ENCODE measurements around the gene MAP1LC3B2.
A peak's percentile ranks its signal among the peaks of the same experiment; 100 is the strongest.

MAP1LC3B2 gene

DNA sequence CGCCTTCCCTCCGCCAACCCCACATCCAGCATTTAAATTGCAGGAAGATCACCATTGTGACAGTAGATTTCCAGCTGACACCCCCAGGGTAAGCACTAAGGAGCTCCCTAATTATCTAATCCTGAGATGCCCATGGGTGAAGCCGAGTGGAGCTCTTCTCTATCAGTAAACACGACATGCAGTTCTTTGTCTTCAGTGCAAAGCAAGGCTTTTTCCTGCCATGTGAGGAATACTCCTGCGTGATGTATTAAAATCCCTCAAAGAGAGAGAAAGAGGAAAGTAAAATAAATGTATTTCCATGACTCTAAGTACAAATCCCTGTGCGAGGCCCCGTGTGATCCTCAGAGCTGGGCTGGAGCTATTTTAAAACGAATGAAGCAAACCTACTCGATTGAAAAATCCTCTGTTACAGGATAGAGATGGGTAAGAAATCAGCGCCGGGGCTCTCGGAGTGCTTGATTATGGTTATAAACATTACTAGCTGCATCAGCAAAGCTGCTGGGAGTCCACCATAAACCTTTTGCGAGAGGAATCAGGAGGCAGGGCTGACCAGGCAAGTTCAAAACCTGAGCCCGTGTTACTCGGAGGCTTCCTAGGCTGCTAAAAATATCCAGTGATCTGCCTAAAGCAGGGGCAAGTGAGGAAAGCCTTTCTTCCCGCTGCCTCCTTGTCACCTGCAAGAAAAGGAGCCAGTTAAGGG, 61.5 kb downstream of the MAP1LC3B2 start:
- H3K9ac ChIP-seq, result no peak overlapping the region
- no peak overlapping the region; the same call in 1 of the 2 replicates for H3K27ac ChIP-seq
- H3K27me3 ChIP-seq, result no peaks in the 10 kb centered on the region
- no peak for TF ChIP-seq Cebpa-rat (IDR thresholded peaks at IDR 0.05)
- no peak overlapping the region for H3K4me3 ChIP-seq
- peaks cover 8% of the 10 kb centered on the region for H3K4me1 ChIP-seq
- no peaks in the 10 kb centered on the region for H4K20me1 ChIP-seq
- H3K36me3 ChIP-seq, result no peaks in the 10 kb centered on the region
- peaks cover 36% of the 10 kb centered on the region for H3K9me3 ChIP-seq
- no peak overlapping the region for H3K4me2 ChIP-seq

DNA sequence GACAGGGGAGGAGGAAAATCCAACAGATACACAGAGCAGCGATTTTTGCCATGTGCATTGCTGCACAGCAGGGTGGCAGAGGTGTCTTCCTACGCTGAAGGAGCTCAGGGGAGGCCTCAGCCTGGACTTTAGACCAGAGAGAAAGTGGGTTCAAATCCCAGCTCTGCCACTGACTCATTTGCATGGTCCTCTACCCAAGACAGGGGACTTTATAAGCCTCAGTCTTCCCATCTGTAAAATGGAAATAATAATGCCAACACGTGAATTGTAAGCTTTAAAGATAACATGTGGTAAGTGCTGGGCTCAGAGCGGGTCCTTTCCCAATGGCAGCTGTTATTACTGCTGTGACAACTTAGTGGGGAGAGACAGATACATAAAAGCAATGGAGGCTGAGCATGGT, 62.0 kb downstream of the MAP1LC3B2 start:
- peaks cover 8% of the 10 kb centered on the region for H3K4me1 ChIP-seq
- no peak overlapping the region for H3K4me2 ChIP-seq
- no peak overlapping the region for H3K27ac ChIP-seq
- H3K9me3 ChIP-seq, result peaks cover 36% of the 10 kb centered on the region
- no peaks in the 10 kb centered on the region for H3K36me3 ChIP-seq
- H3K4me3 ChIP-seq, result no peak overlapping the region
- no peaks in the 10 kb centered on the region for H3K27me3 ChIP-seq
- no peaks in the 10 kb centered on the region for H4K20me1 ChIP-seq
- no peak overlapping the region for H3K9ac ChIP-seq
- no peak for TF ChIP-seq Cebpa-rat (IDR thresholded peaks at IDR 0.05)

DNA sequence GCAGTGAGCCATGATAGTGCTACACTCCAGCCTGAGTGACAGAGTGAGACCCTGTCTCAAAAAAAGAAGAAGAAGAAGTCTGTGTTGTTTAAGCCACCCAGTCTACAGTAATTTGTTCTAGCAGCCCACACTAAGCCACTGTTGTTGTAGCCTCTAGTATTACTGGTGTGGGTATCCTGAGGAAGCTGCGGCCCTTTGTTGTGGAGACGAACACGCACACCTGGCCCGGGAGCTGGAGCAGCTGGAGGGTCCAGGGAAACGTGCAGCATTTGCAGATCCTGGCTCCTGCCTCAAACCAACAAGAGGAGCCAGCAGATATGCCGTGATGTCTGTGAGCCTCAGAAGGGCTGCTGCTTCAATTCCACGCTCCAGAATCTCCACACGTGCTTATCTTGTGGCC, 65.3 kb downstream of the MAP1LC3B2 start:
- TF ChIP-seq Cebpa-rat (IDR thresholded peaks at IDR 0.05), result no peak
- H3K4me2 ChIP-seq, result peak overlapping the region; percentile 18; the same call in 1 of the 2 replicates
- no peaks in the 10 kb centered on the region for H3K36me3 ChIP-seq
- H3K4me1 ChIP-seq, result peaks cover 25% of the 10 kb centered on the region
- H3K4me3 ChIP-seq, result no peak overlapping the region
- peaks cover 27% of the 10 kb centered on the region for H3K9me3 ChIP-seq
- H3K27me3 ChIP-seq, result no peaks in the 10 kb centered on the region
- no peak overlapping the region; the same call in 1 of the 2 replicates for H3K9ac ChIP-seq
- no peak overlapping the region for H3K27ac ChIP-seq
- no peaks in the 10 kb centered on the region for H4K20me1 ChIP-seq

DNA sequence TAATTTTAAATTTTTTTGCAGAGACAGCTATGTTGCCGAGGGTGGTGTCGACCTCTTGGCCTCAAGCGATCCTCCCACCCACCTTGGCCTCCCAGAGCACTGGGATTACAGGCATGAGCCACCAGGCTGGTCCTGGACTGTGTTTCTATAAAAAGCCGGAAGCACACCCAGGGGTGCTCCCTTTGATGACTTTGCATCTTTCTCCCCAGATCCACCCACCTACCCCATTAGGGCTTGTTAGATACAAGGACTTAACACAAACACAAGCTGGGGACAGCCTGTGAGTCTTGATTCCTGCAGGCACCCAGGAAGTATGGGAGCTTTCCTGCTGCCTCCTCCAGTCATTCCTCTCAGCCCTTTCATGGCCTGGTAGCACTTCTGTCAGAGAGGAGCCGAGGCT, 67.0 kb downstream of the MAP1LC3B2 start:
- H3K9ac ChIP-seq, result no peak overlapping the region
- no peaks in the 10 kb centered on the region for H4K20me1 ChIP-seq
- no peak for TF ChIP-seq Cebpa-rat (IDR thresholded peaks at IDR 0.05)
- no peak overlapping the region for H3K4me3 ChIP-seq
- no peak overlapping the region for H3K27ac ChIP-seq
- H3K4me1 ChIP-seq, result peaks cover 42% of the 10 kb centered on the region
- H3K36me3 ChIP-seq, result no peaks in the 10 kb centered on the region
- H3K27me3 ChIP-seq, result no peaks in the 10 kb centered on the region
- H3K4me2 ChIP-seq, result no peak overlapping the region
- peaks cover 27% of the 10 kb centered on the region for H3K9me3 ChIP-seq

Data from BLaER1 (cell line).